Tibial nerve (tissue), 3 donors: ENCODE results near the gene ATP2B3.

Source experiments
- CTCF ChIP-seq, 5 experiments: fragments of 200-600 bp in 3 of 5; fragments of 450-650 bp in 2 of 5; sonication (generic) in 3 of 5; IDR thresholded peaks; one replicate each; pipeline ENCODE4 v1.5.1; 2016 to 2019; ENCODE audit warnings: antibody characterized with exemption in 5 of 5, mild to moderate bottlenecking in 3 of 5, moderate library complexity in 2 of 5
- POLR2A ChIP-seq, 2 donors: fragments of 450-650 bp; IDR thresholded peaks; one replicate each; pipeline ENCODE4 v1.6.1; 2017; ENCODE audit warnings: antibody characterized with exemption in 2 of 2, mild to moderate bottlenecking in 2 of 2, moderate library complexity in 2 of 2

DNA sequence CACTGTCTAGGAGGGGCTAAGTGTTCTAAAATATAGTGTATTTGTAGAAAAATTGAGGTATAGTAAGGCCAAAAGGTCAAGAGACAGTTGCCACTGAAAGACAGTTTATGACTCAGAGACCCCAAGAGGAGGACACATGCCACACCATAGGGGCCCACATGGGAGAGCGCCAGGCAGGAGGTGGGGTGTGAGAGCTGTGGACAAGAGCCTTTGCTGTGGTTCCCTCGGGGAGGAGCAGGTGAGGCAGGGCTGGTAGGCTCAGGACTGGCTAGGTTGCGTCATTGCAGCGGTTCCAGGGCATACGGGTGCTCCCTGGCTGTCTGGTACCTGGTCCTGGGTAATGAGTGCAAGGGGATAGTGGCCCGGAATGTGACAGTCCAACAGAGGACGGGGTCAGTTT is 43.9 kb downstream of the ATP2B3 start:
- TF ChIP-seq CTCF (IDR thresholded peaks at IDR 0.05) (no peak), POLR2A (IDR thresholded peaks at IDR 0.05) (no peak)
